GM12801 (cell line): Measurements from ENCODE around the gene TACC3.

Experiments used
- CTCF ChIP-seq: IDR thresholded peaks from one replicate; pipeline ENCODE4 v1.5.1; 2011; ENCODE audit warnings: control low read depth; ENCODE audit not compliant: insufficient read length; ENCODE audit errors: extremely low read depth

The TACC3 gene

GRCh38 chr4:1766106-1767060, 45.1 kb downstream of the TACC3 start:
- TF ChIP-seq CTCF: no peak

- no peak for TF ChIP-seq CTCF
These were observed 45.9 kb downstream of the TACC3 start for GRCh38 chr4:1767061-1767769.

GRCh38 chr4:1767770-1768366, 46.5 kb downstream of the TACC3 start:
- no peak for TF ChIP-seq CTCF

GRCh38 chr4:1768367-1769034, 47.2 kb downstream of the TACC3 start:
- TF ChIP-seq CTCF: no peak

- TF ChIP-seq CTCF: no peak
These were observed 48.4 kb downstream of the TACC3 start for GRCh38 chr4:1769692-1770091.

GRCh38 chr4:1770245-1770644, 48.9 kb downstream of the TACC3 start:
- TF ChIP-seq CTCF: no peak

- no peak for TF ChIP-seq CTCF
These were observed 49.5 kb downstream of the TACC3 start for GRCh38 chr4:1770791-1771231.
